ENCODE data around the gene BCL6.

GRCh38 chr3:187694801-187695200 lies 50.5 kb downstream of the BCL6 start:
- TF ChIP-seq CTCF (optimal IDR thresholded peaks at IDR 0.05 in 1 of 3, IDR thresholded peaks at IDR 0.05 in 1 of 3, conservative IDR thresholded peaks at IDR 0.05 in 1 of 3; ENCODE audit: extremely low read depth in 1 of 3, insufficient read depth in 2 of 3, low read length in 3 of 3) (no peak), EZH2 (IDR thresholded peaks at IDR 0.05; ENCODE audit: low read length) (no peak)
